Measurements from ENCODE around the gene LRRC61.

The LRRC61 gene

GRCh38 chr7:150357270-150357669, 34.1 kb downstream of the LRRC61 start:
- DNase-seq (ENCODE audit: low read depth): no peak

GRCh38 chr7:150357771-150358427, 34.7 kb downstream of the LRRC61 start:
- no peak for DNase-seq (ENCODE audit: low read depth)

GRCh38 chr7:150358433-150358832, 35.3 kb downstream of the LRRC61 start:
- DNase-seq (ENCODE audit: low read depth): no peak

GRCh38 chr7:150358988-150359621, 36.0 kb downstream of the LRRC61 start:
- no peak for DNase-seq (ENCODE audit: low read depth)

- DNase-seq (ENCODE audit: low read depth): no peak
These were observed 36.6 kb downstream of the LRRC61 start for GRCh38 chr7:150359622-150360362.

GRCh38 chr7:150360363-150361058, 37.4 kb downstream of the LRRC61 start:
- no peak for DNase-seq (ENCODE audit: low read depth)

- no peak for DNase-seq (ENCODE audit: low read depth)
These were observed 38.2 kb downstream of the LRRC61 start for GRCh38 chr7:150361402-150361801.

GRCh38 chr7:150361807-150362621, 38.9 kb downstream of the LRRC61 start:
- DNase-seq (ENCODE audit: low read depth): no peak

GRCh38 chr7:150363370-150363769, 40.2 kb downstream of the LRRC61 start:
- no peak for DNase-seq (ENCODE audit: low read depth)

GRCh38 chr7:150363872-150364271, 40.7 kb downstream of the LRRC61 start:
- no peak for DNase-seq (ENCODE audit: low read depth)

- no peak for DNase-seq (ENCODE audit: low read depth)
These were observed 42.0 kb downstream of the LRRC61 start for GRCh38 chr7:150365194-150365593.

GRCh38 chr7:150365673-150366398, 42.7 kb downstream of the LRRC61 start:
- DNase-seq (ENCODE audit: low read depth): no peak

GRCh38 chr7:150367677-150368095, 44.5 kb downstream of the LRRC61 start:
- DNase-seq (ENCODE audit: low read depth): no peak

GRCh38 chr7:150368096-150368883, 45.1 kb downstream of the LRRC61 start, which contains the start of gene REPIN1:
TSS of gene REPIN1 (plus strand) at chr7:150368822. CDS start at chr7:150369712, 890 bp downstream.
- DNase-seq (ENCODE audit: low read depth): peak; percentile 81

GRCh38 chr7:150368884-150369747, 46.0 kb downstream of the LRRC61 start:
- DNase-seq (ENCODE audit: low read depth): peak; percentile 72

GRCh38 chr7:150369748-150370501, 46.8 kb downstream of the LRRC61 start:
- no peak for DNase-seq (ENCODE audit: low read depth)

GRCh38 chr7:150370612-150371071, 47.5 kb downstream of the LRRC61 start:
- DNase-seq (ENCODE audit: low read depth): no peak

Measured in ELR (cell line).